Astrocyte (in vitro differentiated cells and primary cell): Measurements from ENCODE around the gene CBFB. TPM values are rescaled to one million over a fixed set of nuclear protein-coding genes. Genes with fewer than 3 reads are reported as not detected.
A peak's percentile ranks its signal among the peaks of the same experiment; 100 is the strongest.

Experiments used
- DNase-seq: peaks from one replicate; pipeline ENCODE4 v3.0.0-alpha.2; 2010; ENCODE audit warnings: low read depth
- FAIRE-seq: peaks from 2 replicates; lab custom pipeline; 2011; peaks lifted over from hg19 to GRCh38; lab: Jason Lieb, UNC
- H2AFZ ChIP-seq: 2 replicates; pipeline ENCODE4 v1.6.0; 2012; ENCODE audit warnings: low read depth, low read length, inconsistent platforms
- H3K27ac ChIP-seq: 2 replicates; pipeline ENCODE4 v1.5.1; 2011; ENCODE audit warnings: low read depth, low read length, inconsistent platforms
- H3K27me3 ChIP-seq: 2 replicates; pipeline ENCODE4 v1.6.0; 2011; ENCODE audit warnings: low read length, inconsistent platforms; ENCODE audit not compliant: insufficient read depth
- H3K36me3 ChIP-seq: 2 replicates; pipeline ENCODE4 v1.5.1; 2011; ENCODE audit warnings: low read length, inconsistent platforms; ENCODE audit not compliant: insufficient read depth
- H3K4me1 ChIP-seq: 2 replicates; pipeline ENCODE4 v1.5.1; 2011; ENCODE audit warnings: low read length, inconsistent platforms; ENCODE audit not compliant: insufficient read depth
- H3K4me2 ChIP-seq: 2 replicates; pipeline ENCODE4 v1.6.0; 2012; ENCODE audit warnings: low read length, inconsistent platforms
- H3K4me3 ChIP-seq: 2 replicates; pipeline ENCODE4 v1.5.1; 2011; ENCODE audit warnings: low read depth, mild to moderate bottlenecking, low read length, inconsistent platforms; ENCODE audit not compliant: insufficient read depth
- H3K79me2 ChIP-seq: 2 replicates; pipeline ENCODE4 v1.6.0; 2012; ENCODE audit warnings: mild to moderate bottlenecking, low read length, inconsistent platforms; ENCODE audit not compliant: insufficient read depth
- H3K9ac ChIP-seq: 2 replicates; pipeline ENCODE4 v1.6.0; 2012; ENCODE audit warnings: mild to moderate bottlenecking, low read length, inconsistent platforms
- H3K9me3 ChIP-seq: 2 replicates; pipeline ENCODE4 v1.5.1; 2012; ENCODE audit warnings: low read depth, mild to moderate bottlenecking, low read length, inconsistent platforms; ENCODE audit not compliant: insufficient read depth
- H4K20me1 ChIP-seq: 2 replicates; pipeline ENCODE4 v1.6.0; 2012; ENCODE audit warnings: low read length, inconsistent platforms; ENCODE audit not compliant: insufficient read depth
- H3K27ac Mint-ChIP-seq: one replicate; pipeline ENCODE4 v1.8.0; 2021; ENCODE audit warnings: mild to moderate bottlenecking, mixed read lengths; ENCODE audit not compliant: unreplicated experiment
- H3K27me3 Mint-ChIP-seq: one replicate; pipeline ENCODE4 v1.8.0; 2021; ENCODE audit warnings: low read depth, mixed read lengths; ENCODE audit not compliant: unreplicated experiment
- H3K36me3 Mint-ChIP-seq: one replicate; pipeline ENCODE4 v1.8.0; 2021; ENCODE audit warnings: low read depth, mixed read lengths; ENCODE audit not compliant: unreplicated experiment
- H3K4me1 Mint-ChIP-seq: one replicate; pipeline ENCODE4 v1.8.0; 2021; ENCODE audit warnings: low read depth, mixed read lengths; ENCODE audit not compliant: unreplicated experiment
- H3K4me3 Mint-ChIP-seq: one replicate; pipeline ENCODE4 v1.8.0; 2021; ENCODE audit warnings: mild to moderate bottlenecking, moderate library complexity, mixed read lengths; ENCODE audit not compliant: unreplicated experiment
- H3K9me3 Mint-ChIP-seq: one replicate; pipeline ENCODE4 v1.8.0; 2021; ENCODE audit warnings: mild to moderate bottlenecking, mixed read lengths; ENCODE audit not compliant: unreplicated experiment
- EZH2 ChIP-seq: IDR thresholded peaks from 2 replicates; pipeline ENCODE4 v1.6.1; 2012; ENCODE audit warnings: mild to moderate bottlenecking, low read length, inconsistent platforms; ENCODE audit not compliant: insufficient read depth
- total RNA-seq: library from RNA; stranded (reverse); gene quantifications from 2 replicates; pipeline ENCODE4 v1.2.1, GENCODE V29; 2021
- TF ChIP-seq, protein P1 (sequence below): IDR thresholded peaks from 2 replicates; pipeline ENCODE4 v1.5.1; 2011; ENCODE audit warnings: low read depth, mild to moderate bottlenecking, inconsistent platforms, low read length, moderate library complexity; ENCODE audit not compliant: insufficient read depth

The CBFB gene
- total RNA-seq, 1 donor from 2014 or later: 104 TPM

GRCh38 chr16:67019171-67019570 lies 9.8 kb upstream of the CBFB start:
- Mint-ChIP-seq H3K9me3 (peaks cover 2% of the 10 kb centered on the region), H3K4me3 (no peak overlapping the region), H3K36me3 (peaks cover 4% of the 10 kb centered on the region), H3K27me3 (peaks cover 22% of the 10 kb centered on the region), H3K27ac (no peak overlapping the region), H3K4me1 (peaks cover 16% of the 10 kb centered on the region)
- FAIRE-seq (no peak), DNase-seq (no peak)
- Histone ChIP-seq H3K4me3 (no peak overlapping the region), H3K4me2 (no peak overlapping the region), H2AFZ (no peak overlapping the region), H4K20me1 (no peaks in the 10 kb centered on the region), H3K4me1 (peaks cover 4% of the 10 kb centered on the region), H3K9ac (no peak overlapping the region), H3K9me3 (no peaks in the 10 kb centered on the region), H3K27me3 (no peaks in the 10 kb centered on the region), H3K79me2 (no peaks in the 10 kb centered on the region), H3K36me3 (no peaks in the 10 kb centered on the region), H3K27ac (no peak overlapping the region)
- TF ChIP-seq, protein P1, sequence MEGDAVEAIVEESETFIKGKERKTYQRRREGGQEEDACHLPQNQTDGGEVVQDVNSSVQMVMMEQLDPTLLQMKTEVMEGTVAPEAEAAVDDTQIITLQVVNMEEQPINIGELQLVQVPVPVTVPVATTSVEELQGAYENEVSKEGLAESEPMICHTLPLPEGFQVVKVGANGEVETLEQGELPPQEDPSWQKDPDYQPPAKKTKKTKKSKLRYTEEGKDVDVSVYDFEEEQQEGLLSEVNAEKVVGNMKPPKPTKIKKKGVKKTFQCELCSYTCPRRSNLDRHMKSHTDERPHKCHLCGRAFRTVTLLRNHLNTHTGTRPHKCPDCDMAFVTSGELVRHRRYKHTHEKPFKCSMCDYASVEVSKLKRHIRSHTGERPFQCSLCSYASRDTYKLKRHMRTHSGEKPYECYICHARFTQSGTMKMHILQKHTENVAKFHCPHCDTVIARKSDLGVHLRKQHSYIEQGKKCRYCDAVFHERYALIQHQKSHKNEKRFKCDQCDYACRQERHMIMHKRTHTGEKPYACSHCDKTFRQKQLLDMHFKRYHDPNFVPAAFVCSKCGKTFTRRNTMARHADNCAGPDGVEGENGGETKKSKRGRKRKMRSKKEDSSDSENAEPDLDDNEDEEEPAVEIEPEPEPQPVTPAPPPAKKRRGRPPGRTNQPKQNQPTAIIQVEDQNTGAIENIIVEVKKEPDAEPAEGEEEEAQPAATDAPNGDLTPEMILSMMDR: no peak
- TF ChIP-seq EZH2: no peak

GRCh38 chr16:67021321-67021720 lies 7.6 kb upstream of the CBFB start:
- Mint-ChIP-seq H3K9me3 (no peaks in the 10 kb centered on the region), H3K4me1 (peaks cover 27% of the 10 kb centered on the region), H3K27ac (no peak overlapping the region), H3K27me3 (peaks cover 2% of the 10 kb centered on the region), H3K36me3 (peaks cover 2% of the 10 kb centered on the region), H3K4me3 (no peak overlapping the region)
- Histone ChIP-seq H2AFZ (no peak overlapping the region), H3K4me3 (no peak overlapping the region), H4K20me1 (no peaks in the 10 kb centered on the region), H3K36me3 (no peaks in the 10 kb centered on the region), H3K27ac (no peak overlapping the region), H3K9ac (no peak overlapping the region), H3K4me1 (no peaks in the 10 kb centered on the region), H3K9me3 (no peaks in the 10 kb centered on the region), H3K27me3 (no peaks in the 10 kb centered on the region), H3K4me2 (no peak overlapping the region), H3K79me2 (no peaks in the 10 kb centered on the region)
- no peak for FAIRE-seq
- TF ChIP-seq, protein P1: no peak
- no peak for TF ChIP-seq EZH2
- no peak for DNase-seq

DNA sequence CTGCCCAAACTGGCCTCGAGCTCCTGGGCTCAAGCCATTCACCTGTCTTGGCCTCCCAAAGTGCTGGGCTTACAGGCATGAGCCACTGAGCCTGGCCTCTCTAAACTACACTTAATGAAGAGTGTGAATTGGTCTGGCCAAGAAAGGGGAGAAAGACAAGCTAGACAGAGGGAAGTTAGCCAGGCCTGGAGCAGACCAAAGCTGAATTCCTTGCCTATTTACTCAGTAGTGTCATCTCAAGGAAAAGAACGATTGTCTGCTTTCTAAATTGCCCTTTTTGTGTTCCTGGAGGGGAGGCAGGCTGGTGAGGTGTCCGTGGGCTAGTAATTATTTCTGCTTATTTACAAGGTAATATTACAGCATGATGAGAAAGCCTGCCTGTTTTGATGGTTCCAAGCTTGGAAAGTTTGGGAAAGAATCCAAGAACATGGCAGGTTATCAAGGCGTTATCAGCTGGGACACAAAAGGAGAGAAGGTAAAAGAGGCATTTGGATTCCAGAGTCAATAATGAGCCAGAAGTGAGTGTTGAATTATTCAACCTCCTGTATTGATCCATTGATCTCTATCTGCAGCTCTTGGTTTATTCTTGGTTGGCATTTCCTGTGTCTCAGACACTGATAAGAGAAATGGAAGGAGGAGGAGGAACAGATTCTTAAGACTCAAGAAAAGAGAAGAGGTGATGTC lies 6.3 kb upstream of the CBFB start:
- DNase-seq: peak; percentile 68
- Histone ChIP-seq H4K20me1 (no peaks in the 10 kb centered on the region), H3K27me3 (no peaks in the 10 kb centered on the region), H3K9ac (no peak overlapping the region), H3K79me2 (no peaks in the 10 kb centered on the region), H3K36me3 (no peaks in the 10 kb centered on the region), H3K4me3 (no peak overlapping the region), H3K27ac (no peak overlapping the region), H3K4me1 (no peaks in the 10 kb centered on the region), H2AFZ (no peak overlapping the region), H3K4me2 (peak overlapping the region; percentile 31), H3K9me3 (no peaks in the 10 kb centered on the region)
- H3K27me3 Mint-ChIP-seq: no peaks in the 10 kb centered on the region
- peaks cover 26% of the 10 kb centered on the region for H3K4me1 Mint-ChIP-seq
- peak overlapping the region; percentile 76 for H3K27ac Mint-ChIP-seq
- no peaks in the 10 kb centered on the region for H3K9me3 Mint-ChIP-seq
- TF ChIP-seq, protein P1: no peak
- TF ChIP-seq EZH2: no peak
- peaks cover 2% of the 10 kb centered on the region for H3K36me3 Mint-ChIP-seq
- peak overlapping the region; percentile 40 for H3K4me3 Mint-ChIP-seq
- FAIRE-seq: no peak
